Stromal cell of bone marrow (primary cell): Measurements from ENCODE around the gene CCSER1.
"Not testable (repeated sequence)": the region's sequence is repeated elsewhere in the genome, so short reads cannot be mapped to it uniquely, and the experiment has no call there.

Source experiments
- DNase-seq: peaks from one replicate; pipeline ENCODE4 v3.0.0-alpha.2; 2012; ENCODE audit warnings: low read depth

The CCSER1 gene

DNA sequence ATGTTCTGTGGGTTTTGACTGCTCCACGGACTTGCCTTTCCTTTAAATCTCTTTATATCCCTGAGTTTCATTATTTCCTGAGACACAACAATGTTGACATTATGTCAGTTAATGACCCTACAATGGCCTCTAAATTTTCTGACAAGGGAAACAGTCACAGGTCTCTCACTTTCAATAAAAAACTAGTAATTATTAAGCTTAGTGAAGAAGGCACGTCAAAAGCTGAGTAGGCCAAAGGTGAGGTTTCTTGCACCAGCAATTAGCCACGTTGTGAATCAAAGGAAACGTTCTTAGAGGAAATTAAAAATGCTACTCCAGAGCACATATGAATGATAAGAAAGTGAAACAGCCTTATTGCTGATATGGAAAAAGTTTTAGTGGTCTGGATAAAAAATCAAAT lies 1246.4 kb downstream of the CCSER1 start:
- no peak for DNase-seq

DNA sequence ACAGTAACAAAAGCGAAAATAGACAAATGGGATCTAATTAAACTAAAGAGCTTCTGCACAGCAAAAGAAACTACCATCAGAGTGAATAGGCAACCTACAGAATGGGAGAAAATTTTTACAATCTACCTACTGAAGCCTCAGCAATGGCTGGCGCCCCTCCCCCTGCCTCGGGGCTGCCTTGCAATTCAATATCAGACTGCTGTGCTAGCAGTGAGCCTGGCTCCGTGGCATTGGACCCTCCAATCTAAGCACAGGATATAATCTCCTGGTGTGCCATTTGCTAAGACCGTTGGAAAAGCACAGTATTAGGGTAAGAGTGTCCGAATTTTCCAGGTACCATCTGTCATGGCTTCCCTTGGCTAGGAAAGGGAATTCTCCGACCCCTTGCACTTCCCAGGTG lies 1278.2 kb downstream of the CCSER1 start:
- DNase-seq: not testable (repeated sequence)

DNA sequence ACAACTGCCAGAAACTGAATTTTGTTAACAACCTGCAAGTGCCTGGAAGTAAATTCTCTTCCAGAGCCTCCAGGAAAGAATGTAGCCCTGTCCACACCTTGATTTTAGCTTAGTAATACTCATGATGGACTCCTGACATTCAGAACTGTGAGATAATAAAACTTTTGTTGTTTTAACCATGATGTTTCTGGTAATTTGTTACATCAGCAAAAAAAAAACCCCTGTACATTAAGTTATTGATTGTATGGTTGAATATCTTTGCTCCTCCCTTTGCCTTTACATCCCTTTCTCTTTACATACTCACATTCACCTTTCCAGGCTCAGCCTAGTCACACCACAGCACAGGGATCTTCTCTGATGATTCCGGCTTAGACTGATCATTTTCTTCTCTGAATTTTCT lies 1294.8 kb downstream of the CCSER1 start:
- DNase-seq: no peak

DNA sequence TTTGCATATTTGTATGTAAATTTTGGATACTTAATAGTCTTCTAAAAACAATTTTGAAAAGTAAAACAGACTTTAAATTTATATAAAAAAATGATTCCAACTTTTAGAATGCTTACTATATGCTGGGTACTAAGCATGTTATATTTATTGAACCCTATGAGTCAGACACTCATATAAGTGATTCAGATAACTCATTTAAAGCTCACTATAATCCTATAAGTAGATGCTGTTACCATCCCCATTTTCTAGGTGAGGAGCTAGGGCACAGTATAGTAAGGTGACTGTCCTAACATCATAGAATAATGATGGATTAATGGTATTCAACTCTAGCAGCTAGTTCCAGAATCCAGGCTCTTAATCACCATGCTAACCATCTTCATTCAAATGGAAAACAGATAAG lies 1299.5 kb downstream of the CCSER1 start:
- DNase-seq: no peak

DNA sequence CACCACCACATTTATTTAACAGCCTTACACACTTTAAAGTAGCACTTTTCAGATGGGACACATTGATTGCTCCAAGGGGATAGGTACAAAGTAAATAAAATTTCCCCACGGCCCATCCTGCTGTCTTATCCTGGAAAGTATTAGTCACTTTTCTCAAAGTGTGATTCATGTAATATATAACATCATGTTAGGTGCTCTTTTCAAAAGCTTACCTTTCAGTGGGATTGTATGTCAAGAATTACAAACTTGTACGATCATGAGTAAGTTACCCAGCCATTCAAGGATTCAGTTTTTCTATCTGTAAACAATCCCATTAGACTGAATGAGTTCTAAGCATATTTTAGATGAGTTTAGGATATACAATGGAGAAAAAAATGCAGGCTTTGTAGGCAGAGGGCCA lies 1300.0 kb downstream of the CCSER1 start:
- DNase-seq: no peak

DNA sequence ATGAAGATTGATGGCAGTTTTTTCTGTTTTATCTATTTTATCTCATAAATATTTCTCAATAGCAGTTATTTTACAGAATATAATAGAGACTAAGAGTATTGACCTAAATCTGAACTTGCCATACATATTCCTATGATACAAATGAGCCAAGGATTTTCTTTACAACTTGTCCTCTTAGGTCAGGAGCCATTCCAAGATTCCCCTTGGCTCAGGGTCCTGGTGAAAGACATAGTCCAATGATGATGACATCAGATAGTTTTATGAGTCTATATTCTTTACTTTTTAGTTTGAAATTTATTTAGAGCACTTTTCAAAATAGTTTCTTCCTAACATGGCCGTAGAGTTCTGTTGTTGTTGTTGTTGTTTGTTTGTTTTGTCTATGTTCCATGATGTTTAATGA lies 1307.4 kb downstream of the CCSER1 start:
- no peak for DNase-seq

DNA sequence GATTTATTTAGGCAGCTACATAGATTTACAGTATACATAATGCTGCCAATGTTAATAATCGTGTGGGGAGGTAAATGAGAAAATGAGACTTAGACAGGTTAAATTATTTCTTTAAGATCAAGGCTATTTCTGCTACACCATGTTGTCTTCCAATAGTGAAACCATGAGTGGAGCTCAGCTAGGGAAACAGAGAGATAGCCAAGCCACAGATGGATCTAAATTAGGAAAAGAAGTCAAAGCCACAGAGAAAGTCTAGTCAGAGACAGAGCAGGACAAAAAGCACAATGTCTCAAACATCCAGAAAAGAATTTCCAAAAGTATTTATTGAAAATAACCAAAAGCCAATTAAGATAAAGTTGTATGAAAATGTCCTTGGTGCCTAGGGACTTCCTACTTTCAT lies 1309.4 kb downstream of the CCSER1 start:
- DNase-seq: no peak

DNA sequence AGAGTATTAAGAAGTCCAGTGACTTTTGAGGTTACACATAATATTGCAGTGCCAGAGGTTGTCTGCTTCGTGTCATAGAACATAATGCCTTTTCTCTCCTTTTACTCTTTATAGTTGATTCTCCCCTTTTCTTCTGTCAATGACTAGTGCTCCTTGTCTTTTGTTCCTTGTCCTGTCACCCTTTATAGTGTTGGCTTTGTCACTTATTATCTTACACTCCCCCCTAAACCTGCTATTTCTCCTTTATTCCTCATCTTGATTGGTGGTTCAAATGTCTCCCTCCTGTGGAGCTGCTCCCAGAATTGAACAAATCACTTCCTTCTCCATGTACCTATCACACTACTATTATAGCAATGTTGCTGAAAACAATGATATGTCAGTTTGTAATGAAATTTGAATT lies 1320.0 kb downstream of the CCSER1 start:
- no peak for DNase-seq

DNA sequence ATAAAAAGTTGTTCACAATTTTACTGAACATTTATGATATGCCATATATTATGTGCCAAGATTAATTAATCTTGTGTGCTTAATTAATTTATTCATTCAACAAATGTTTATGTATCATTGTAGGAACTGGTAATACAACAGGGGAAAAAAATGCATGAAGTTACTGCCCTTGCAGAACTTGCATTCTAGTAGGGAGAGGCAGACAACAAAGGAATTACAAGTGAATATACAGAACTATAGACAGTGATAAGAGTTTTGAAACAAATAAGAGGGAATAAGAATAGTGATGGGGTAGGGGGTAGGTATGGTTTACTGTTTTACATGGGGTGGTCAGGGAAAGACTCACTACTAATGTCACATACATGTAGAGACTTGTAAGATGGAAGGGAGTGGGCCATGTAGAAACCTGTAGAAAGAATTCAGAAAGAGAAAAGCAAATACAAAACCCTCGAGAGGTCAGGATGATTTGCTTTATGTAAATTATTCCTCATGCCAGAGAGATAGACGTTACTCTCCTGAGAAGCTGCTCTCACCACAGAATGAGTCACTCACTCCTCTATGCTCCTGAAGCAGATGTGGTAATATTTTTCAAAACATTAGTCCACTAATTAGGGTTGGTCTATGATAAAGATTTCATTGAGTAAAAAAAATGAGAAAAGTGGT lies 1321.6 kb downstream of the CCSER1 start:
- no peak for DNase-seq

DNA sequence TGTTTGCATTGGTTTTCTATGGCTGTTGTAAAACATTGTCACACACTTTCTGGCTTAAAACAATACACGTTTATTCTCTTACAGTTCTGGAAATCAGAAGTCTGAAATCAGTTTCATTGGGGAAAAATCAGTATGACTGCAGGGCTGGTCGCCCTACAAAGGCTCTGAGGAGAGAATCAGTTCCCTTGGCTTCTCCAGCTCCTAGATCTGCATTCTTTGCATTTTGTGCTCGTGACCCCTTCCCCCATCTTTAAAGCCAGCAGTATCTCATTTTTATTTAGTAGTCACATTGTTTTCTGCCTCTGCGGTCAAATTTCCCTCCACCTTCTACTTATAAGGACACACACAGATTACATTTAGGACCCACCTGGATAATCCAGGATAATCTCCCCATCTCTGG lies 1326.9 kb downstream of the CCSER1 start:
- DNase-seq: no peak

DNA sequence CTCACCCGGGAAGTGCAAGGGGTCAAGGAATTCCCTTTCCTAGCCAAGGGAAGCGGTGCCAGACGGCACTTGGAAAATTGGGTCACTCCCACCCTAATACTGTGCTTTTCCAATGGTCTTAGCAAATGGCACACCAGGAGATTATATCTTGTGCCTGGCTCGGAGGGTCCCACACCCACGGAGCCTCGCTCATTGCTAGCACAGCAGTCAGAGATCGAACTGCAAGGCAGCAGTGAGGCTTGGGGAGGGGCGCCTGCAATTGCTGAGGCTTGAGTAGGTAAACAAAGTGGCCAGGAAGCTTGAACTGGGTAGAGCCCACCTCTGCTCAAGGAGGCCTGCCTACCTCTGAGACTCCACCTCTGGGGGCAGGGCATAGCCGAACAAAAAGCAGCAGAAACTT lies 1335.4 kb downstream of the CCSER1 start:
- not testable (repeated sequence) for DNase-seq

DNA sequence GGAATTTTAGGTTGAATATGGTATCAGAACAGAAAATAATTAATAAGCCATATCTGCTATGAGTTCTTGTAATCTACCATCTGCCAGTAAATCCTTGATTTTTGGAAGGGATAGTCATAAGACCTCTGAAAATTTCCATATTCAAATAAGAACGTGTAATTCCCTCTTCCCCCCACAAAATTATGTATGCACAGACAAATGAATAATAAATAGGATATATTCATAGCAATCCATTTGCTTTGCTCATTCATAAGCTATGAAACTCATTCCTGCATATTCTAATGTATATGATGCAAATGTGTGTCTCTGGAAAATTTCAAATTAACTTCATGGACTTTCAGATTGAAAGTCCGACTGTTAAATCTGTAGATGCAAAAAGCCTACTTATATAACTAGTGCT lies 1343.5 kb downstream of the CCSER1 start:
- DNase-seq: no peak

DNA sequence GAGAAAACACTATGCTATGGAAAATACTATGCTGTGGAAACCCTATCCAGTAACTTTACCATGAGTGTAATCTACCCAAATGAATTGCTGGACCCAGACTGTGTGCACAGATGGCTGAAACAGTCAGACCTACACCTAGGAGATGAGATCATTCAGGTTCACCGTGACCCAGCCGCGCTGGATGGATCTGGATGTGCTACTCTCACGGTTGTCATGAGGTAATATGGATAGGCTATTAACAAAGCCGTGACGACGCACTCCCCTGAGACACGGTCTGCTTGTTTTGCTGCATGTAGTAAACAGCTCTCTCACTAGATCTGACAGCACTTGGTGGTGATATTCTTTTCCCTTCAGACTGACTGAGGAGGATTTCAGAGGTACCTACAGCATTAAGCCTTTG lies 1344.1 kb downstream of the CCSER1 start:
- DNase-seq: no peak

DNA sequence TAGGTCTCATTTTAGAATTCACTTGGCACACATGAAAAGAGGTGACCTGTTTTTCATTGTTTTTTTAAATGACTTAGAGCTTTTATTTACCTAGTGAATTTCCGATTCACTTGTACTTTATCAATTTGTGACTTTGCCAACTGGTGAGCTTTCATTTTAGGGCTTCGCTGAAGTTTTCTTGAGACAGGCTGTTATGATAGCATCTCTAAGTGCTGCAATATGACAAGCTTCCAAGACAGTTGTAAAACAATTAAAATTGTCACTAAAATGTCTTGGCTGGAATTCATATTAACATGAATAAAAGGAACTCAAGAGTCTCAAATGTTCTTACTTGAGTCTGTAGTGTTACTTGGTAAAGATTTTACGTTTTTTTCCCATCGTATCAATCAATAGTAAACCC lies 1344.9 kb downstream of the CCSER1 start:
- DNase-seq: no peak

DNA sequence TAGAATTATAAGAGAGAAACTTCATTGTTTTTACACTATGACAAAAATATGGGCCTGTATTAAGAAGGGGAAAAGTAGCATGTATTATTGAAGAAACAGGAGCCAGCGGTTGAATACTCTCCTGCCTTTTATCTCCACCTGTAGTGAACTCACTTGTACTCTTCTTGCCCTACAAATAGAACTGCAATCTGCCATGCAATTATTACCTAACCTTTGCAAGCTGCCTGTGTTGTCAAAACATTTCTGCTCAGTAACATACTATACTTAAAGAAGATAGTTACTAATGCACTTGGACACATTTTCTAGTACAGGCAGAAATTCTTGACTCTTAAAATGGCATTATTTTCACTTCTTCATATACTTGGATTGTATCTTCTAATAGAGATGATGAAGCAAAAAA lies 1358.2 kb downstream of the CCSER1 start:
- DNase-seq: no peak

DNA sequence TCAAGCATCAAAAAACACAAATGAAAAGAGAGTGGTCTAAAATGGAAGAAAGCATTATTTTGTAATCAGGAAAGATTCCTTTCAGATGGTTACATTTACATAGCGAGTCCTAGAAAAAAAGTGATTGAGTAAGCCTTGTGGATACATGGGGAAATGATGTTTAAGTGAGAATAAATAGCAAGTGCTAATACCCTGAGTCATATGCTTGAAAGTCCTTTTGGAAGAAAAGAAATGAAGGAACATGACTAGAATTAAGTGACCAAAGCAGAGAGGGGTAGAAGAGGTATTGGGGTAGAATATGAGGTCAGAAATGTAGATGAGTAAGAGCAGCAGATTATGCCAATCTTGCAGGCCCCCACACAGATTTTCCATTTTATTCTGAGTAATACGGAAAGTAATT lies 1361.8 kb downstream of the CCSER1 start:
- DNase-seq: no peak

DNA sequence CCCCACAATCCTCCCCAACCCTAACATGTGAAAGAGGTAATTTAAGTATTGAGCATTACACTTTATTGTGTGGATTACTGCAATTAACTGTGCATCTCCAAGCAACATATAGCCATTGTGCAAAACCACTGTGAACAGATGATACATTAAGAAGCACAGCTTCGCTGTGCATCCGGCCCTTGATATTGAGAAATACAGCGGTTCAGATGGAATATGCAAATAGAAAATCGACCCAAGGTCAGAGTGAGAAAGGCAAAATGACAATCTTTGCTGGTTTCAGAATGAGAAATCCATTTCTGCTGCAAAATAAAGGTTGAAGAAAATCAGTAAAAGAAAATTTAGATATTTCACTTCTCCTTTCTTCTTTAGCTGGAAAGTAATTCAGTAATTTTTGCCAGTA lies 1370.7 kb downstream of the CCSER1 start:
- DNase-seq: no peak

DNA sequence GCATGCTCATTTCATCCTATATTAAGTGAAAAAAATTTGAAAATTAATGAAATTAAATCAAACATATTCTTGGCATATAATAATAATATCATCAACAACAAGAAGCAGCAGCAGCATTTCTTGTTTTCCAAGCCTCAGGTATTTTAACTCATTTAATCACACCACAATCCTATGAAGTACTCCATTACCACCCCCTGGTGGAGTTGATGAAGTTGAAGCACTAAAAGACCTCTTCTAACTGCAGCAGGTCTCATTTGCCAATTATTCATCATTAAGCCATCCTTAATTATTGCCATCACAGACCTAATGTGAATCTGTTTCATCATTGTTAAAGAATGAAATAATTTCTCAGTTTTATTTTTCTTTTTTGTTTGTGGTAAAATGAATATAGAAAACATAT lies 1375.2 kb downstream of the CCSER1 start:
- DNase-seq: no peak

DNA sequence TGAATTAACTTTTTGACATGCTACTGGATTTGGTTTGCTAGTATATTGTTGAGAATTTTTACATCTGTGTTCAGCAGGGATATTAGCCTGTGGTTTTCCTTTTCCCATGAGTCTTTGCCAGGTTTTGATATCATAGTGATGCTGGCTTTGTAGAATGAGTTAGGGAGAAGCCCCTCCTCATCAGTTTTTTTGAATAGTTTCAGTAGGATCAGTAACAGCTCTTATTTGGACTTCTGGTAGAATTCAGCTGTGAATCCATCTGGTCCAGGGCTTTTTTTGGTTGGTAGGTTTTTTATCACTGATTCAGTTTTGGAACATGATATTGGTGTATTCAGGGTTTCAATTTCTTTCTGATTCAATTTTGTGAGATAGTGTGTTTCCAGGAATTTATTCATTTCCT lies 1386.1 kb downstream of the CCSER1 start:
- DNase-seq: no peak

DNA sequence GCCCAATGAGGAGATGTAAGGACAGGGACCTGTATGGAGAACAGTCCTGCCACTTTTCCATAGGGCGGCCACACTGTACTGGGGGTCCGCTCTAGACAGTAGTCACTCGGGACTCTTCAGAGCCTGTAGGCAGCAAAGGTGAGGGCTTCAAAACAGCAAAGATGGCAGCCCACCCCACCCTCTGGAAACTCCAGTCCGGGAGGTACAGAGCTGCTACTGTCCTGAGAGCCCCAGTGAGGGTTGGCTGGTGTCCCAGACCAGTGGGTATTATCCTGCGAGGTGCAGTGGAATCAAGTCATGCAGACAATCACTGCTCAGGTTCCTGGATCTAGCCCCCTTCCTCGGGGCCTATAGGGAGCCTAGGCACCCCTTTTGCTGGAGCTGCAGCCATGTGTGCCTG lies 1392.0 kb downstream of the CCSER1 start:
- DNase-seq: no peak

DNA sequence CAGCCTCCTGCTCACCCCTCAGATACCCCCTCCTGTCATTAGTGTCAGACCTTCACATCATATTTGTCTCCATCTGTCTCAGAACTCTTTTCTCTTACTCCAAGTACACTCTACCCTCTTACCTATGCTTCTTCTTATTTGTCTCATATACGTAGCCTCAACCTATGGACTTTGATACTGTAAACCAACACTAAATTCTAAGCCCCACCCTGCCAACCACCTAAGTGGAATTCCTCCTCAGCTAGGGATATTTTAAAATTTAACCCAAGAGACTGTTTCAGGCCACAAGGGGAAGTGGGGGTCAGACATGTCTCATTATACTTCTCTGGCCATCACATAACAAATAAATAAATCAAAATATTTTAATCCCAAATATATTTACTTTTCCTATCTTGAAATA lies 1398.4 kb downstream of the CCSER1 start:
- no peak for DNase-seq

DNA sequence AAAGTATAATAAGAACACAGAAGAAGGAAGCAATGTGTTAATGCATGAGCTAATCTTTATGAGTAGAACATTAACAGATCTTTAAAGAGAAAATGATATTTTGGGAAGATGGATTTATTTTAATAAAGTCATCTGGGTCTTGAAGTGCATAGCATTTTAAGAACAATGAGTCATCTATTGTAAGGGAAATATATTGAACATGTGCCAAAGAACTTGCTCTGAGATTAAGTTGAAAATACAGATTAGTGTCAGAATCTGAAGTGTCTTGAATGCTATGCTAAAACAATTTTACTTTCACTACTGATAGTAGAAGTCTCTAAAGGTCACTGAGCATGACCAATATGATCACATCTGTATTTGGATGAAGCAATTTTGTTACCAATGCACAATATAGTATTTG lies 1399.9 kb downstream of the CCSER1 start:
- DNase-seq: no peak

DNA sequence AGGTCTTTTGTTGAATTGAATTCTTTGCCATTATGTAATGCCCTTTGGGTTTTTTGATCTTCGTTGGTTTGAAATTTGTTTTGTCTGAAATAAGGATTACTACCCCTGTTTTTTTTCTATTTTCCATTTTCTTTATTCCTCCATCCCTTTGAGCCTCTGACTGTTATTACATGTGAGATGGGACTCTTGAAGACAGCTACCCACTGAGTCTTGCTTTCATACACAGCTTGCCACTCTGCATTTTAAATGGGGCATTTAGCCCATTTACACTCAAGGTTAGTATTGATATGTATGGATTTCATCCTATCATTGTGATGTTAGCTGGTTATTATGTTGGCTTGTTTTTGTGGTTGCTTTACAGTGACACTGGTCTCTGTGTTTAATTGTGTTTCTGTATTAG lies 1440.4 kb downstream of the CCSER1 start:
- DNase-seq: no peak

DNA sequence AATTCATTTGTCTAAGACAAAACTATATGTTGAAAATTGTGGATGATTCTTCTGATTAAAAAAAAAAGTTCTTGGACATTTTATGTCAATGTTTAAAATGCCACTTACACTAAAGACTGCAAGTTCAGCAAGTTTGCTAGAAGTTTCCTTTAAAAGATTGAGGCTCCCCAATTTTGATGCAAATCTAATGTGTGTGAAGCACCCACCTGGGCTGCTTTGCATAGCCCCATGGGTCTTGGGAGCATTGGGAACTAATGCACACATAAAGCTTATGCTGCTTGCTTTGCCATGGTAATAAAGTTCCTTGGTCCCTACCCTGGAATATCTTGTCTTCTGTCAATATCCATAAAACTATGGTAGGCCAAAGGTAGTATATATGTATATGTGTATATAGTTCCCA lies 1450.7 kb downstream of the CCSER1 start:
- no peak for DNase-seq

DNA sequence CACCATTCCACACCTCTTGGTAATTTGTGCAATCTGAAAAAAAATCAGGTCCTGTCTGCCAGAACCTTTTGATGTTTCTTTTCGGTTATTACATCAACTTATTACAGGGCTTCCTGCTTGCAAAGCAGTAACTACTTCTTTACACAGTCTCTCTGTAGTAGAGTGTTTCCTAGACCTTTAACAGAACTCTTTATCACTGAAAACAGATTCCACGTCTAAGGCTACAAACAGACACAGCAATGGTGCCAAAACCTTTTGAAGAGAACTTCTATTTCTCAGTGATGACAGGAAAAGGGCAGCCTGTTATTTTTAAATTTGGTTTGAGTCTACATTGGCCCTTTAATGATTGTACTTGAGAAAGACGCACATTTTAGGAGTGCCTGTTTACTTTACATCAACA lies 1463.1 kb downstream of the CCSER1 start:
- no peak for DNase-seq
